AG04450 (cell line): Measurements from ENCODE around the gene STK33. TPM values are rescaled to one million over a fixed set of nuclear protein-coding genes. Genes with fewer than 3 reads are reported as not detected.

ENCODE experiments used
- CTCF ChIA-PET: fragments of 300-600, 350-600 bp; formaldehyde crosslinking; extraction: SDS; loops from one replicate; lab custom pipeline; 2022; ENCODE audit warnings: antibody characterized with exemption, inconsistent platforms; lab: Charles Lee
- POLR2A ChIA-PET: fragments of 350-600 bp; formaldehyde crosslinking; extraction: SDS; loops from one replicate; lab custom pipeline; 2021; ENCODE audit warnings: antibody characterized with exemption, inconsistent platforms; lab: Yijun Ruan, JAX
- DNase-seq: peaks from one replicate; pipeline ENCODE4 v3.0.0-alpha.2; 2011; ENCODE audit warnings: low read depth, low spot score
- H3K27ac ChIP-seq: one replicate; pipeline ENCODE4 v1.5.1; 2012; ENCODE audit warnings: low read depth, low read length, control low read depth
- H3K27me3 ChIP-seq: one replicate; pipeline ENCODE4 v1.6.0; 2012; ENCODE audit warnings: low read length; ENCODE audit not compliant: control insufficient read depth, insufficient read depth
- H3K4me3 ChIP-seq: 2 replicates; pipeline ENCODE4 v1.5.1; 2011; ENCODE audit warnings: mild to moderate bottlenecking, low read depth, low read length, control low read depth
- H3K9me3 ChIP-seq: 2 replicates; pipeline ENCODE4 v1.5.1; 2012; ENCODE audit warnings: low read length; ENCODE audit not compliant: control insufficient read depth, insufficient read depth
- CTCF ChIP-seq: IDR thresholded peaks from 2 replicates; pipeline ENCODE4 v1.5.1; 2011; ENCODE audit warnings: low read depth, low read length, control low read depth, inconsistent platforms
- polyA plus RNA-seq: library from polyadenylated mRNA; depleted of rRNA; stranded (reverse); fragments of >200 nt; gene quantifications from 2 replicates; pipeline ENCODE4 v1.2.3, GENCODE V29; 2011

The STK33 gene
- polyA plus RNA-seq, 1 experiment = 8.3 TPM

DNA sequence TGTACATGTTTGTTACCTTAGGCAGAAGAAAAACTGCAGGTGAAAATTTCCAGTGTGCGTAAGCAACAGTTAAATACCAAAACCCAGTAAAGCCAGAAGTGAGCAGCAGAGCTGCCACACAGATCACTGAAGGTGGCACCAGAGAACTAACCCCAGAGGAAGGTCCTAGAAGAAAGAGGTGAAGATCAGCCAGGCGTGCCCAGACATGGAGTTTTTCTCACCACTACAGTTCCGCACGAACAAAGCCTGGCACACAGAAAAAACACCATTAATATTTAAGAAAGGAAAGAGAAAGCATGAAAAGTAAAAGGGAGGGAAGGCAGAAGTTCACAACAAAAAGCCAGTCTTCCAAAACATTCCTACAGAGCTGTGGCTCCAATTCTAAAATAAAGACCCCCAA, 60.7 kb downstream of the STK33 start:
- no peak overlapping the region for H3K27ac ChIP-seq
- no peaks in the 10 kb centered on the region for H3K27me3 ChIP-seq
- no peaks in the 10 kb centered on the region for H3K9me3 ChIP-seq
- TF ChIP-seq CTCF = no peak
- ChIA-PET CTCF (no interaction called here), POLR2A (no interaction called here)
- no peak for DNase-seq
- H3K4me3 ChIP-seq = no peak overlapping the region

- CTCF ChIA-PET = no interaction called here
- no peaks in the 10 kb centered on the region for H3K9me3 ChIP-seq
- DNase-seq = no peak
- no peak overlapping the region for H3K4me3 ChIP-seq
- H3K27ac ChIP-seq = no peak overlapping the region
- TF ChIP-seq CTCF = no peak
- no peaks in the 10 kb centered on the region for H3K27me3 ChIP-seq
- POLR2A ChIA-PET = no interaction called here
Measured at GRCh38 chr11:8532475-8532874, 61.6 kb downstream of the STK33 start.

- no peak overlapping the region for H3K4me3 ChIP-seq
- H3K9me3 ChIP-seq = no peaks in the 10 kb centered on the region
- DNase-seq = no peak
- no peak overlapping the region for H3K27ac ChIP-seq
- no peaks in the 10 kb centered on the region for H3K27me3 ChIP-seq
- CTCF ChIA-PET = no interaction called here
- no peak for TF ChIP-seq CTCF
- POLR2A ChIA-PET = no interaction called here
Measured at GRCh38 chr11:8531982-8532381, 62.0 kb downstream of the STK33 start.

GRCh38 chr11:8531312-8531711, 62.7 kb downstream of the STK33 start:
- Histone ChIP-seq H3K9me3 (no peaks in the 10 kb centered on the region), H3K27ac (no peak overlapping the region), H3K4me3 (no peak overlapping the region), H3K27me3 (no peaks in the 10 kb centered on the region)
- POLR2A ChIA-PET = interaction anchor here (0.5 kb wide), 1 partner anchor 403 kb away, joined by 3 read pairs; no protein-coding TSS in a partner anchor
- no peak for DNase-seq
- CTCF ChIA-PET = no interaction called here
- no peak for TF ChIP-seq CTCF

GRCh38 chr11:8527939-8528338, 66.1 kb downstream of the STK33 start:
- Histone ChIP-seq H3K27me3 (no peaks in the 10 kb centered on the region), H3K27ac (no peak overlapping the region), H3K9me3 (peaks cover 1% of the 10 kb centered on the region; the same call in 1 of the 2 replicates), H3K4me3 (no peak overlapping the region)
- CTCF ChIA-PET = no interaction called here
- no peak for DNase-seq
- POLR2A ChIA-PET = no interaction called here
- no peak for TF ChIP-seq CTCF
